Measurements from ENCODE around the gene STRA6. TPM values are rescaled to one million over a fixed set of nuclear protein-coding genes. Genes with fewer than 3 reads are reported as not detected.

The STRA6 gene
- total RNA-seq, 1 experiment from 2014 or later, result 0.84 TPM

DNA sequence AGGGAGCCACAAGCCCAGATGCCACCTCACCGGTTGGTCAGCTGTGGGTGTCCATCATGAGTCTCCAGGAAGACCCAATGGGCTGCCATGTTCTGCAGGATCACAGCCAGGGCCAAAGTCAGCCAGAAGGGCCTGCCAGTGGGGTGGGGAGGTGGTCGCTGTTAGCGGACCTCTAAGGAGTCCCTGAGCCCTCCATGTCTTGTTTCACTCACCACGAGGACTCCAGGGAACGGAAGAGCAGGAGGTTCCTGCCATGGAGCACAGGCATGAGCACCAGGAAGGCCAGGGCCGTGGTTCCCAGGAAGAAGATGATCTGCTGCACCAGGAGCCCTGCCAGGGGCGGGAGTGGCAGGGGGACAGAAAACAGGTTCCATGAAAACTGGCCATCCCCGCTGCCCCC, 20.5 kb downstream of the STRA6 start:
- ChIA-PET CTCF (no interaction called here), POLR2A (ENCODE audit: low non-redundant PET) (no interaction called here)
- Histone ChIP-seq H3K4me1 (ENCODE audit: insufficient read depth, low read length, poor library complexity, severe bottlenecking) (peaks cover 10% of the 10 kb centered on the region), H3K4me3 (ENCODE audit: low read depth, low read length, poor library complexity, severe bottlenecking) (no peak overlapping the region), H3K36me3 (ENCODE audit: insufficient read depth, low read length, poor library complexity, severe bottlenecking) (no peaks in the 10 kb centered on the region), H3K27ac (ENCODE audit: low read depth, low read length, poor library complexity, severe bottlenecking) (no peak overlapping the region), H3K27me3 (replicated peaks; ENCODE audit: insufficient read depth, low read depth, low read length, poor library complexity) (no peaks in the 10 kb centered on the region), H3K9me3 (ENCODE audit: low read depth, low read length, poor library complexity, severe bottlenecking) (no peaks in the 10 kb centered on the region)
- BruUV-seq (replicated peaks), result no TSS peak
- intact Hi-C loops (cut with micrococcal nuclease; ENCODE audit: unreplicated experiment), result no loop called here
- TF ChIP-seq EZH2 (IDR thresholded peaks at IDR 0.05; ENCODE audit: borderline replicate concordance, low read depth, low read length, poor library complexity, severe bottlenecking), result no peak
- no peak for TF ChIP-seq CTCF (conservative IDR thresholded peaks at IDR 0.05; ENCODE audit: low read depth, low read length)
- no peak for DNase-seq (ENCODE audit: low spot score)

DNA sequence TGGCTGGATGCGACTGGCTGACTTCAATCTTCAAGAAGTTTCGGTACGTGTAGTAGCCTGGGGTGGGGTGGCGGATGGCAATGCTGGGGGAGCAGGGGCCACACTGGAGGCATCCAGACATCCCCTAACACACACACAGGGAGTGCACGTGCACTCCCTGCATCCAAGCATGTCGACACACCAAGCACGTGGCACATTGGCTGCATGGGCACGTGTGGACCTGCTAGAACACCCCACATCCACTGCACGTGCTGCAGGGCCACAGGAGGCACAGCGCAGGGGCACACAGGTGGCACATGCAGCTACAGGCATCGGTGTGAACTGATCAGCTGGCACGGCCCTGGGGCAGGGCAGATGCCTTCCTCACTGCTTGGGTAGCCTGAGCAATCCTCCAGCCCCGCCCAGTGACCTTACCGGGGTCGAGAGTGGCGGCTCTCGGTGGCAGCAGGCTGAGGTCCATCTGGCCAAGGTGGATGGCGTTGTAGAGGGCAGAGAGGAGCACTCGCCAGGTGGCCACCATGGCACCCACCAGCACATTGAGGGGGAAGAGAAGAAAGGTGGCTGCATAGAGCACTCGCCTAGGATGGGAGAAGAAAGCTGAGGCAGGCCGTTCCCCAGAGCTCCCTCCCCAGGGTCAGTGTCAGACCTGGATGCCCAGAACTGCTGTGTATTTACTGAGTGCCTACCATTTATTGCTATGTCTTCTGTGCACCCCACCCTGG, 21.5 kb downstream of the STRA6 start:
- no peak overlapping the region for H3K27ac ChIP-seq (ENCODE audit: low read depth, low read length, poor library complexity, severe bottlenecking)
- TF ChIP-seq EZH2 (IDR thresholded peaks at IDR 0.05; ENCODE audit: borderline replicate concordance, low read depth, low read length, poor library complexity, severe bottlenecking) (no peak), CTCF (conservative IDR thresholded peaks at IDR 0.05; ENCODE audit: low read depth, low read length) (no peak)
- H3K36me3 ChIP-seq (ENCODE audit: insufficient read depth, low read length, poor library complexity, severe bottlenecking), result no peaks in the 10 kb centered on the region
- ChIA-PET POLR2A (ENCODE audit: low non-redundant PET) (no interaction called here), CTCF (no interaction called here)
- H3K9me3 ChIP-seq (ENCODE audit: low read depth, low read length, poor library complexity, severe bottlenecking), result no peaks in the 10 kb centered on the region
- no peaks in the 10 kb centered on the region for H3K27me3 ChIP-seq (replicated peaks; ENCODE audit: insufficient read depth, low read depth, low read length, poor library complexity)
- intact Hi-C loops (cut with micrococcal nuclease; ENCODE audit: unreplicated experiment), result no loop called here
- BruUV-seq (replicated peaks), result no TSS peak
- no peak overlapping the region for H3K4me3 ChIP-seq (ENCODE audit: low read depth, low read length, poor library complexity, severe bottlenecking)
- DNase-seq (ENCODE audit: low spot score), result no peak
- peaks cover 10% of the 10 kb centered on the region for H3K4me1 ChIP-seq (ENCODE audit: insufficient read depth, low read length, poor library complexity, severe bottlenecking)

DNA sequence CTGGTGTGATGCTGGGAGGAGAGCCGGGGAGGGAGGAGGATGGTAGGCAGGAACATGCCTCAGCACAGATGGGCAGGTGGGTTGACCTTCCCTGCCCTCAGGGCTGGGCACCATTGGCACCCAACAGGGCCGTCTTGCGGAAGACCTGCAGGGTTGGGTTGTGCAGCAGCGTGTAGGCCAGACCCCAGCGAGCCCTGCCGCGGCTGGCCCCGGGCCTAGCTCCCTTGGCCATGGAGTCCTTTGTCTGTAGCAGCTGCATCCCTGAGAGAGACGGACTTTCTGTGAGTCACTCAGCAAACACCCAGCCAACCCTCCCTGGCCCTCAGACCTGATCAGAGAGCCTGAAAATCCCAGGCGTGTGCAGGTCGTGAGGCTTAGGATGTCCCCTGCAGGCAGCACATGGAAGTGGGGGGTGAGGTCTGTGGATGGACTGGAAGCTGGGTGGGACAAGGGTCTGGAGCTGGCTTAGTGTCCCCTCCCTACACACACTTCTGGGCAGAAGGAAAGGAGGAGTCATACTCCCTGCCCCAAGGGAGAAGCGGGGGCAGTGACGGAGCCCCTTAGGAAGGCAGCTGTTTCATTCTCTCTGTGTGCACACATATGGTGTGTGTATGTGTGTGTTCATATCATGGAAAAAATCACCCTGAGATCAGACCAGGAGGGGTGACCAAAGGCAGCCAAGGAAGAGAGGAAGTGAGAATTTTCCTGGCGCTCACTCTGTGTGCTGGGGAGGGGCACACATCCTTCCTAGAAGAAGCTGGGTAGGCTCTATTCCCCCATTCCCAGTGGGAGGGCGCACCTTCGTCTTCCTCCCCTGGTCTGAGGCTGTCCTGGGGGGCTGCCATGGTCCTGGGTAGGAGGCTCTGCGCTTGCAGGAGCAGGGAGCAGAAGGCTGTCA, 22.4 kb downstream of the STRA6 start:
- ChIA-PET CTCF (no interaction called here), POLR2A (ENCODE audit: low non-redundant PET) (no interaction called here)
- TF ChIP-seq CTCF (conservative IDR thresholded peaks at IDR 0.05; ENCODE audit: low read depth, low read length) (no peak), EZH2 (IDR thresholded peaks at IDR 0.05; ENCODE audit: borderline replicate concordance, low read depth, low read length, poor library complexity, severe bottlenecking) (no peak)
- DNase-seq (ENCODE audit: low spot score), result no peak
- no peaks in the 10 kb centered on the region for H3K36me3 ChIP-seq (ENCODE audit: insufficient read depth, low read length, poor library complexity, severe bottlenecking)
- H3K27me3 ChIP-seq (replicated peaks; ENCODE audit: insufficient read depth, low read depth, low read length, poor library complexity), result no peaks in the 10 kb centered on the region
- BruUV-seq (replicated peaks), result no TSS peak
- no peaks in the 10 kb centered on the region for H3K9me3 ChIP-seq (ENCODE audit: low read depth, low read length, poor library complexity, severe bottlenecking)
- intact Hi-C loops (cut with micrococcal nuclease; ENCODE audit: unreplicated experiment), result no loop called here
- no peak overlapping the region for H3K4me3 ChIP-seq (ENCODE audit: low read depth, low read length, poor library complexity, severe bottlenecking)
- H3K27ac ChIP-seq (ENCODE audit: low read depth, low read length, poor library complexity, severe bottlenecking), result no peak overlapping the region
- peaks cover 10% of the 10 kb centered on the region for H3K4me1 ChIP-seq (ENCODE audit: insufficient read depth, low read length, poor library complexity, severe bottlenecking)
